ENCODE results near the gene ANKRD30A.
"Not testable (repeated sequence)": the region's sequence is repeated elsewhere in the genome, so short reads cannot be mapped to it uniquely, and the experiment has no call there.

ANKRD30A gene, protein sequence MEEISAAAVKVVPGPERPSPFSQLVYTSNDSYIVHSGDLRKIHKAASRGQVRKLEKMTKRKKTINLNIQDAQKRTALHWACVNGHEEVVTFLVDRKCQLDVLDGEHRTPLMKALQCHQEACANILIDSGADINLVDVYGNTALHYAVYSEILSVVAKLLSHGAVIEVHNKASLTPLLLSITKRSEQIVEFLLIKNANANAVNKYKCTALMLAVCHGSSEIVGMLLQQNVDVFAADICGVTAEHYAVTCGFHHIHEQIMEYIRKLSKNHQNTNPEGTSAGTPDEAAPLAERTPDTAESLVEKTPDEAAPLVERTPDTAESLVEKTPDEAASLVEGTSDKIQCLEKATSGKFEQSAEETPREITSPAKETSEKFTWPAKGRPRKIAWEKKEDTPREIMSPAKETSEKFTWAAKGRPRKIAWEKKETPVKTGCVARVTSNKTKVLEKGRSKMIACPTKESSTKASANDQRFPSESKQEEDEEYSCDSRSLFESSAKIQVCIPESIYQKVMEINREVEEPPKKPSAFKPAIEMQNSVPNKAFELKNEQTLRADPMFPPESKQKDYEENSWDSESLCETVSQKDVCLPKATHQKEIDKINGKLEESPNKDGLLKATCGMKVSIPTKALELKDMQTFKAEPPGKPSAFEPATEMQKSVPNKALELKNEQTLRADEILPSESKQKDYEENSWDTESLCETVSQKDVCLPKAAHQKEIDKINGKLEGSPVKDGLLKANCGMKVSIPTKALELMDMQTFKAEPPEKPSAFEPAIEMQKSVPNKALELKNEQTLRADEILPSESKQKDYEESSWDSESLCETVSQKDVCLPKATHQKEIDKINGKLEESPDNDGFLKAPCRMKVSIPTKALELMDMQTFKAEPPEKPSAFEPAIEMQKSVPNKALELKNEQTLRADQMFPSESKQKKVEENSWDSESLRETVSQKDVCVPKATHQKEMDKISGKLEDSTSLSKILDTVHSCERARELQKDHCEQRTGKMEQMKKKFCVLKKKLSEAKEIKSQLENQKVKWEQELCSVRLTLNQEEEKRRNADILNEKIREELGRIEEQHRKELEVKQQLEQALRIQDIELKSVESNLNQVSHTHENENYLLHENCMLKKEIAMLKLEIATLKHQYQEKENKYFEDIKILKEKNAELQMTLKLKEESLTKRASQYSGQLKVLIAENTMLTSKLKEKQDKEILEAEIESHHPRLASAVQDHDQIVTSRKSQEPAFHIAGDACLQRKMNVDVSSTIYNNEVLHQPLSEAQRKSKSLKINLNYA (N-terminal part only)

DNA sequence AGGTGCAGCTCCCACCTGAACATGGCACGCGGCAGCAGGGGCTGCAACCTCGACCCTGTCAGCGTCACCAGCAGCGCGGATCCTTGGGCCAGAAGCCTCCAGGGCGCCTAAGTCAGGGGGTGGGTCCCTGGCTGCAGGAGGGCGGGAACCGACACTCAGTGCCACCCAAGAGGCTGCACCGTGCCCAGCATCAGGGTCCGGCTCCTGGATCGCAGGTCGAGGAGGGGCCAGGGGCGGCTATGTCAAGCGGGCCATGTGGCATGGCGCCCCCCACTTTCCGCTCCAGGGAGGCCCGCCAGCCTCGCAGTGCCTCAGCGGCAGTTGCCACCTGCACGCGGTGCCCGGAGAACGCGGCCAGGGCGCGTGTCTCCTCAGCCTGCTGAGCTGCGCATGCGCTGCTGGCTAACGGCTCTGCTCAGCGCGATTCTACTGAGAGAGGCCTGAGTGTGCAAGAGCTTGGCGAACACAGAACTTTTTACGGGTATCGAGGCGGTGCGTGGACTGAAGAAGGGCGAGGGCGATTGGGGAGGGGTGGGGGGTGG, at the start of gene ANKRD30A:
ANKRD30A (plus strand) TSS at position 408 of the 542 bp plus-strand sequence. CDS start 190 bp downstream, outside the sequence.
- no peaks in the 10 kb centered on the region for H3K27me3 Mint-ChIP-seq (ENCODE audit: low read depth)
- H3K36me3 Mint-ChIP-seq (ENCODE audit: low read depth), result no peaks in the 10 kb centered on the region
- no peak within 1 kb of the TSS for H3K27ac Mint-ChIP-seq
- no peak within 1 kb of the TSS for H3K4me3 Mint-ChIP-seq
- H3K9me3 Mint-ChIP-seq, result peaks cover 25% of the 10 kb centered on the region
- DNase-seq (ENCODE audit: low spot score), result no peak
- H3K4me1 Mint-ChIP-seq (ENCODE audit: low read depth), result no peaks in the 10 kb centered on the region

DNA sequence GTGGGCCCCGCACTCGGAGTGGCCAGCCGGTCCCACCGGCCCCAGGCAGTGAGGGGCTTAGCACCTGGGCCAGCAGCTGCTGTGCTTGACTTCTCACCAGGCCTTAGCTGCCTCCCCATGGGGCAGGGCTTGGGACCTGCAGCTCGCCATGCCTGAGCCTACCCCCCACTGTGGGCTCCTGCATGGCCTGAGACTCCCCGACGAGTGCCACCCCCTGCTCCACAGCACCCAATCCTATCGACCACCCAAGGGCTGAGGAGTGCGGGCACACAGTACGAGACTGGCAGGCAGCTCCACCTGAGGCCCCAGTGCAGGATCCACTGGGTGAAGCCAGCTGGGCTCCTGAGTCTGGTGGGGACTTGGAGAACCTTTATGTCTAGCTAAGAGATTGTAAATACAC, 49.3 kb upstream of the ANKRD30A start:
- H3K4me3 Mint-ChIP-seq; H3K27me3 Mint-ChIP-seq (ENCODE audit: low read depth); DNase-seq (ENCODE audit: low spot score); H3K4me1 Mint-ChIP-seq (ENCODE audit: low read depth); H3K27ac Mint-ChIP-seq; H3K36me3 Mint-ChIP-seq (ENCODE audit: low read depth): not testable (repeated sequence)
- H3K9me3 Mint-ChIP-seq, result peaks cover 36% of the 10 kb centered on the region

DNA sequence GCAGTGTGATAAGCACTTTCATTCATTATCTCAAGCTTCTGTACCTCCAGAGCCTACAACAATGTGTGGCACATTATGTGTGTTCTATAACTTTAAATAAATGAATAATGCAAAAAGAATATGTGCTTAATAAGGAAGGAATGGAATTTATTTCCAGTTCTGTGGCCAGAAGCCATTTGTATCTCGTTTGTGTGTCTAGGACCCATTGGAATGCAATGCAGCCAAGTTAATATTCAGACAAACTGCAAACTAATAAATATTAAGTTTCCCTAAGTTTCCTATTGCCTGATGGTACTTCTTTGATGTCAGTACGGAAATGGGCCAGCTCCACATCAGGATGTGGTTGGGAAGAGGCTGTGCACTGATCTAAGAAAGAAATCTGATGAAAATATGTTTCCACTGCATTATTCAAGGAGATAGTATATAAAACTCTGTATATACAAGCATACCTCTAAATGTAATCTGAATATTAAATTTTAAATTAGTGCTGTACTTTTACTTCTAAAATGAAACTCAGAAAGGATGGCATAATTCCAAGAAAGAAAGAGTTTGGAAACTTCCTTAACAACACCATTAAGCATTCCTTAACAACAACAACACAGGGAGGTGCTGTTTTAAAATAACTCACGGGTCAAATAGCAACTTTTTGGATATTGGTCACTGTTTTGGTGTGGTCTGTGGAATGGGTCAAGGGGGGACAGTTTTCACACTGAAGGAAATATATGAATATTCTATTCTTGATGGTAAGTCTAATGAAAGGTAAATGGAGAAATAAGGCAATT, 29.4 kb upstream of the ANKRD30A start:
- no peaks in the 10 kb centered on the region for H3K4me1 Mint-ChIP-seq (ENCODE audit: low read depth)
- H3K9me3 Mint-ChIP-seq, result peaks cover 57% of the 10 kb centered on the region
- no peak overlapping the region for H3K27ac Mint-ChIP-seq
- H3K4me3 Mint-ChIP-seq, result no peak overlapping the region
- H3K36me3 Mint-ChIP-seq (ENCODE audit: low read depth), result no peaks in the 10 kb centered on the region
- no peaks in the 10 kb centered on the region for H3K27me3 Mint-ChIP-seq (ENCODE audit: low read depth)
- no peak for DNase-seq (ENCODE audit: low spot score)

DNA sequence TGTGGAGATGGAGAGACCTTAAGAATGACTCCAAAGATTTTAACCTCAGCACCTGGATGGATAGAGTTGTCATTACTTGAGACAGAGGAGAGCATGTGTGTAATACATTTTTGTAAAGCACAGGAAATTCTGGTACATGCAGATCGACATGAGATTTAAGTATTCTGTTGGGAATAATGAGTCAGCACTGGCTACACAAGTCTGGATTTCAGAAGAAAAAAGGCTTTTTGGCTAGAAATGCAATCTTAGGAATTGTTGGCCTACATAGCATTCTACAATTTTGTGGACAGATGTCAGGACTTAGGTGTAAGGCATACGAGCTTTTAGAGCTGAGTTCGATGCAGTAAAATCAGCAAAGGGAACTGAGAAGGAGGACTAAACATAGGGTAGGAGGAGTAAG, 24.1 kb upstream of the ANKRD30A start:
- no peak overlapping the region for H3K27ac Mint-ChIP-seq
- H3K4me3 Mint-ChIP-seq, result no peak overlapping the region
- no peaks in the 10 kb centered on the region for H3K36me3 Mint-ChIP-seq (ENCODE audit: low read depth)
- H3K4me1 Mint-ChIP-seq (ENCODE audit: low read depth), result no peaks in the 10 kb centered on the region
- peaks cover 64% of the 10 kb centered on the region for H3K9me3 Mint-ChIP-seq
- no peak for DNase-seq (ENCODE audit: low spot score)
- no peaks in the 10 kb centered on the region for H3K27me3 Mint-ChIP-seq (ENCODE audit: low read depth)

DNA sequence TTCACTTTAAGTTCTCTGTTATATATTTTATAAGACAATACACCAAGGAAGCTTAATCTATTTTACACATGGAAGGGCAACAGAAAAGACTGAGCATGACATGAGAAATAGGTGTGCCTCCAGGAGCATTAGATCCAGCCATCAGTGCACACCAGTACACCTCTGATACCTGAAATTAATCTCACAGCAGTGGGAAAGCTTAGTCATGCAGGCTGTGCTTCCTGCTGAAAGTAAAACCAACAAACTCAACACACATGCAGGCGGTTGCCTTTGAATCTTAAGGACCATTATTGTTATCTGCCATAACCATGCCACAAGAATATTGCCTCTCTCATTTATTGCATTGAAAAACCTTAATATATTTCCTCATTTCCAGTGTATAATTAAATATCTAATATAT, 16.4 kb upstream of the ANKRD30A start:
- Mint-ChIP-seq H3K4me1 (ENCODE audit: low read depth) (no peaks in the 10 kb centered on the region), H3K36me3 (ENCODE audit: low read depth) (no peaks in the 10 kb centered on the region), H3K27ac (no peak overlapping the region), H3K4me3 (no peak overlapping the region), H3K9me3 (peaks cover 49% of the 10 kb centered on the region), H3K27me3 (ENCODE audit: low read depth) (no peaks in the 10 kb centered on the region)
- DNase-seq (ENCODE audit: low spot score), result no peak

DNA sequence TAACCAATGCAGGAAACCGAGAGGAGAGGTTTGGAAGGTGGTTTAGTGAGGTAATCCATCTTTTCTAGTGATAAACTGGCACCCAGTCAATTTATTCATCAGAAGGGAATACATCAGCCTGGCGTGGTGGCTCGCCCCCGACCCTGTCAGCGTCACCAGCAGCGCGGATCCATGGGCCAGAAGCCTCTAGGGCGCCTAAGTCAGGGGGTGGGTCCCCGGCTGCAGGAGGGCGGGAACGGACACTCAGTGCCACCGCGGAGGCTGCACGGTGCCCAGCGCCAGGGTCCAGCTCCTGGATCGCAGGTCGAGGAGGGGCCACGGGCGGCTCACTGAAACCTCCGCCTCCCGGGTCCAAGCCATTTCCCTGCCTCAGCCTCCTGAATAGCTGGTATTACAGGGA, 866 bp upstream of the ANKRD30A start:
- no peak overlapping the region for H3K27ac Mint-ChIP-seq
- no peak for DNase-seq (ENCODE audit: low spot score)
- H3K9me3 Mint-ChIP-seq, result peaks cover 22% of the 10 kb centered on the region
- H3K4me1 Mint-ChIP-seq (ENCODE audit: low read depth), result no peaks in the 10 kb centered on the region
- no peak overlapping the region for H3K4me3 Mint-ChIP-seq
- no peaks in the 10 kb centered on the region for H3K27me3 Mint-ChIP-seq (ENCODE audit: low read depth)
- no peaks in the 10 kb centered on the region for H3K36me3 Mint-ChIP-seq (ENCODE audit: low read depth)

DNA sequence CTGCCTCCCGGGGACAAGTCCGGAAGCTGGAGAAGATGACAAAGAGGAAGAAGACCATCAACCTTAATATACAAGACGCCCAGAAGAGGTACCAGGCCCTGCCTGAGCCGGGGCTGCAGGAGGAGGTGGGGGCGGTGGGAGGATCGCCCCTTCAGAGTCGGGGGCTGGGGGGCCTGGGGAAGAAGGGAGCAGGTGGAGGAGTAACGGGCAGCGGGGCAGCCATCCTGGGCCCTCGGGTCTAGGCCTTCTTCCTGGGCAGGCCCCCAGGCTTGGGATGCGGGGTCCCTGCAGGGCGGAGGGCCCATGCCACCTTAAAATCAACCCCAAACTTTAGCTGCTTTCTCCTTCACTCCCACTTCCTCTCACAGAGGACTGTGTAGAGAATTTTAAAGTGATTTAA, 523 bp downstream of the ANKRD30A start:
- Mint-ChIP-seq H3K9me3 (peaks cover 25% of the 10 kb centered on the region), H3K36me3 (ENCODE audit: low read depth) (no peaks in the 10 kb centered on the region), H3K4me1 (ENCODE audit: low read depth) (no peaks in the 10 kb centered on the region), H3K27me3 (ENCODE audit: low read depth) (no peaks in the 10 kb centered on the region), H3K4me3 (no peak overlapping the region), H3K27ac (no peak overlapping the region)
- no peak for DNase-seq (ENCODE audit: low spot score)

DNA sequence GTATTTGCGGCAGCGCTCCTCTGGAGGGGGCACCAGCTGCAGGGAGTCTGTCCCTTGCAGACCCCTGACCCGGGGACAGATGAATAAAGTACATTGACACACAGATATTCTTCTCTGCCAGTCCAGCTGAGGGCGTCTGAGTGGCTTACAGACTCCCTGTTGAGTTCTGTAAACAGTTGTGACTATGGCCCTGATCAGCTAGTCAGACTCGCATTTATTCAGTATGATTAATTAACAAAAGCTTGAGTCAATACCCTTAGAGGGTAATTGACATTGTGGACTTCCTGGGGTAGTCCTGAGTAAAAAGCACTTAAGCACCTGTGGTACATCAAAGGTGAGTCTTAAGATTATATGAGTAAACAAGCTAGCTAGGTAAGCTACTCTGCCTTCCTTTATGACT, 21.0 kb downstream of the ANKRD30A start:
- Mint-ChIP-seq H3K4me1 (ENCODE audit: low read depth) (no peaks in the 10 kb centered on the region), H3K36me3 (ENCODE audit: low read depth) (no peaks in the 10 kb centered on the region), H3K27me3 (ENCODE audit: low read depth) (no peaks in the 10 kb centered on the region), H3K9me3 (peaks cover 22% of the 10 kb centered on the region), H3K27ac (no peak overlapping the region), H3K4me3 (no peak overlapping the region)
- DNase-seq (ENCODE audit: low spot score), result no peak

DNA sequence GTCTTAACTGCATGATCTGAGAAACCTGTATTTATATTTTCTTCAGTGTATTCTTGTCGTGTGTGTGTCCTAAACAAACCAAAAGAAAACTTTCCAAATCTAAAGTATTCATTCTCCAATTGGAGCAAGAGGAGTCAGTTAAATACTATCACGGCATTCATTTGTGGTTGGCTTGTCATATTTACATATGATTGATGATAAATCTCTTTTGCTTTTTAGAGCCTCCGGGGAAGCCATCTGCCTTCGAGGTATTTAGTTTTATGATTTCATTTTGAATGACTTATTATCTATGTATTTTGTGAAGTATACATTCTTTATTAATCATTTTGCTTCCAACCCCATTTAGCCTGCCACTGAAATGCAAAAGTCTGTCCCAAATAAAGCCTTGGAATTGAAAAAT, 37.0 kb downstream of the ANKRD30A start:
- H3K27me3 Mint-ChIP-seq (ENCODE audit: low read depth), result not testable (repeated sequence)

DNA sequence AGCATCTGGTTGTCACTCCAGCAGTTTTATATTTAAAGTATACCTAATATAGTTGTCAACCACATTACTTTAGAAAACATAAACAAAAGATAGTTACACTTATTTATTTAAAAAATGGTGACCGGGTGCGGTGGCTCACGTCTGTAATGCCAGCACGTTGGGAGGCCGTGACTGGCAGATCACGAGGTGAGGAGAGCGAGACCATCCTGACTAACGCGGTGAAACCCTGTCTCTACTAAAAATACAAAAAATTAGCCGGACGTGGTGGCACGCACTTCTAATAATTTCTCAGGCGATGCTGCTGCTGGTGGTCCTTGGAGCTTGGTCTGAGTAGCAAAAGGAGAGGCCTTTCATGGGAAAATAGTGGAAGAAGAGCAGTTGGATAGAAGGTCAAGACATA, 46.5 kb downstream of the ANKRD30A start:
- H3K36me3 Mint-ChIP-seq (ENCODE audit: low read depth); H3K27me3 Mint-ChIP-seq (ENCODE audit: low read depth); H3K4me1 Mint-ChIP-seq (ENCODE audit: low read depth); H3K9me3 Mint-ChIP-seq; H3K4me3 Mint-ChIP-seq; H3K27ac Mint-ChIP-seq; DNase-seq (ENCODE audit: low spot score): not testable (repeated sequence)

More for the DNA sequence above, 37.0 kb downstream of the ANKRD30A start:
- H3K27ac Mint-ChIP-seq; DNase-seq (ENCODE audit: low spot score); H3K36me3 Mint-ChIP-seq (ENCODE audit: low read depth); H3K4me1 Mint-ChIP-seq (ENCODE audit: low read depth); H3K4me3 Mint-ChIP-seq: not testable (repeated sequence)
- peaks cover 24% of the 10 kb centered on the region for H3K9me3 Mint-ChIP-seq

DNA sequence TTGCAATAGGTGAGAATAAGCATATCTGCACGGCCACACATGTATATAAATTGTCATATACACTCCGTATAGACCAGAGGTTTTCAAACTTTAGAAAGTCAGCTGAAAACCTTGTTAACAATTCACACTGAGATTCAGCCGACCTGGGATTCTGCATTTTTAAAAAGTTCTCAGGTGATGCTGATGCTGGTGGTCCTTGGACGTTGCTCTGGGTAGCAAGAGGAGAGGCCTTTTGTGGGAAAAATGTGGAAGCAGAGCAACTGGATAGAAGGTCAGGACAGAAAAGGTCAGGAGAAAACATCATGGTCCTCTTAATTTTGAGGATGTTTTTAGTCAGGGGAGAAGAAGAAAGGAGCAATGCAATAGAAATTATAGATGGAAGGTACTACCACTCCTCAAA, 52.9 kb downstream of the ANKRD30A start:
- not testable (repeated sequence) for H3K27me3 Mint-ChIP-seq (ENCODE audit: low read depth); H3K36me3 Mint-ChIP-seq (ENCODE audit: low read depth); H3K4me1 Mint-ChIP-seq (ENCODE audit: low read depth); H3K27ac Mint-ChIP-seq; DNase-seq (ENCODE audit: low spot score); H3K4me3 Mint-ChIP-seq
- H3K9me3 Mint-ChIP-seq, result peaks cover 11% of the 10 kb centered on the region

DNA sequence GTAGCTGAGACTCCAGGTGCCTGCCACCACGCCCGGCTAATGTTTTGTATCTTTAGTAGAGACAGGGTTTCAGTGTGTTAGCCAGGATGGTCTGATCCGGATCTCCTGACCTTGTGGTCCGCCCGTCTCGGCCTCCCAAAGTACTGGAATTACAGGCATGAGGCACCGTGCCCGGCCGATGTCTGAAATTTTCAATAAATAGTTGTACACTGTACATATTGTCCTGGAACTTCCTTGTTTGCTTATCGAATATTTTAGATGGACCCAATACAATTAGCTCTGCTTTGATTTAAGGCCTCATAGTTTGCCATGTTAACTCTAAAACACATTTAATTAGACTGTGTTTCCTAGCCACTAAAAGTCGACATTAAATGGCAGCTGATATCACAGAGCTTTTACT, 57.3 kb downstream of the ANKRD30A start:
- H3K27me3 Mint-ChIP-seq (ENCODE audit: low read depth); DNase-seq (ENCODE audit: low spot score); H3K4me1 Mint-ChIP-seq (ENCODE audit: low read depth); H3K27ac Mint-ChIP-seq; H3K4me3 Mint-ChIP-seq; H3K36me3 Mint-ChIP-seq (ENCODE audit: low read depth): not testable (repeated sequence)
- H3K9me3 Mint-ChIP-seq, result peaks cover 10% of the 10 kb centered on the region

DNA sequence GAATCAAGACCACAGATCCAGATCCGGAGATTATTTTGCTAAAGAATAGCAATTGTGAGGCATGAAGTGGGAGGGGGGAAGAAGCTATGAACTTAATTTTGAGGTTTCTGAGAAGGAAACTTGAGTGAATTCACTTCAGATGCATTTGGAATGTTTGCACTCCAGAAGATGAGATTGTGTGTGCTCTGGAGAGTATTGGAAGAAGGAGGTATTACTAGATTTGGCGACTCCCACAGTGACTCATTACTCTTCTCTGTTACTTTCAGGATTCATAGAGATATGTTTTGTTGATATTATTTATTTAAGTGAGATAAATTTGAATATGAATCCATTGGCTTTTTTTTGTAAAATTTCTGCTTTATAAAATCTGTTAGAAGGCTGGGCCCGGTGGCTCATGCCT, 80.7 kb downstream of the ANKRD30A start:
- Mint-ChIP-seq H3K36me3 (ENCODE audit: low read depth) (no peaks in the 10 kb centered on the region), H3K27ac (no peak overlapping the region), H3K9me3 (peaks cover 55% of the 10 kb centered on the region), H3K27me3 (ENCODE audit: low read depth) (no peaks in the 10 kb centered on the region), H3K4me3 (no peak overlapping the region), H3K4me1 (ENCODE audit: low read depth) (no peaks in the 10 kb centered on the region)
- DNase-seq (ENCODE audit: low spot score), result no peak
